Activated CD4-positive, alpha-beta T cell treated with anti-CD3 and anti-CD28 coated beads, Interleukin-2, amount 50 U/mL, for 24 hours (primary cell): ENCODE data around the gene PCNT.

ENCODE experiments used
- DNase-seq, 2 donors: peaks; one replicate each; pipeline ENCODE4 v3.0.0-alpha.2; 2020; ENCODE audit warnings: low read depth in 1 of 2, low spot score in 1 of 2

PCNT gene

DNA sequence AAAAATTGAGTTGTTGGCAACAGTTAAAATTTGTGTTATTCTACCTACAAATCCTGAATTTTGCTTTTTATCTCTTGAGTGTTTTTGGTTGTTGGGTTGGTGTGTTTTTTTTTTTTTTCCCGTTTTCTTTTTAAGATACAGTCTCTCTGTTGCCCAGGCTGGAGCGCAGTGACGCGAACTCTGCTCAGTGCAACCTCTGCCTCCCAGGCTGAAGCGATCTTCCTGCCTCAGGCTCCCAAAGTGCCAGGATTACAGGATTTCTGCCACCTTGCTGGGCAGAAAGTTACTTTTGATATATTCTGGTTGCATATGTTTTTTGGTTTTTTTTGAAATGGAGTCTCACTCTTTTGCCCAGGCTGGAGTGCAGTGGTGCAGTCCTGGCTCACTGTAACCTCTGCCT lies 4.2 kb downstream of the PCNT start:
- no peak for DNase-seq

DNA sequence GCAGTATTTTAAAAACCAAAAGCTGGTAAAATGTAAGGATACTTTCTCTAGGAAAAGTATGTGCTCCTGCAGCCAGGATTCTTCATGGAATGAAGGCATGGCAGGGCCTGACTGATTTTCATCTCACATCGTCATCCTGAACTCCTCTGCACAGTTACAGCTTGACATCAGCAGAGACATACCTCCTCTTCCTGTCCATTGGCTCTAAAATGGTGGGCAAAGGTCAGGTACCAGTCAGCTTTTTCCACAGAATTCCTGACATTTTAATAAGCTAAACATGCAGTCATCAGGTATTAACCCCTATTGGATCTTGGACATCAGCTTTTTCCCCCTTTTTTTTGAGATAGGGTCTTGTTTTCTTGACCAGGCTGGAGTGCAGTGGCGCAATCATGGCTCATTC lies 5.8 kb downstream of the PCNT start:
- DNase-seq, result no peak

DNA sequence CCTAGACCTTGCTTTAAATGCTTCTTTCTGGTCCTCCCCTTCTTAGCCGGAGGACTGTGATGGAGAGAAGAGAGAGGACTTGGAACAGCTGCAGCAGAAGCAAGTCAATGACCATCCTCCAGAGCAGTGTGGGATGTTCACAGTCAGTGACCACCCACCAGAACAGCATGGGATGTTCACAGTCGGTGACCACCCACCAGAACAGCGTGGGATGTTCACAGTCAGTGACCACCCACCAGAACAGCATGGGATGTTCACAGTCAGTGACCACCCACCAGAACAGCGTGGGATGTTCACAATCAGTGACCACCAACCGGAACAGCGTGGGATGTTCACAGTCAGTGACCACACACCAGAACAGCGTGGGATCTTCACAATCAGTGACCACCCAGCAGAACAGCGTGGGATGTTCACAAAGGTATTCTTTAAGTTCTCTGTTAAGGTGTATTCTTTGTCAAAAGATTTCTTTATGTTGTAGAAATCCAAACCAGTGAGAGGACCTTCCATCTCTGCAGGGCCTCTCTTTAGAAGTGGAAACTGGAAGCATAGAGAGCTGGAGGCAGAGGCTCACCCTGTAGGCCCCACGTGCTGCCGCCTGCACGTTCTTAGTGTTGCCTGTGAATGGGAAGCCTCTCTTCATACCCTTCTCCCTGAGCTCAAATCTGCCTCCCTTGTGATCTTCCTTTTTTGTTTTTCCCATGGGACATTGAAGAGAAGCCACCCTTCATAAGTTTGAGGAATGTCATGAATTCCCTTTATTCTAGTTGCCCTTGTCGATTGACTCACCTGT lies 10.6 kb downstream of the PCNT start:
- DNase-seq, result no peak

DNA sequence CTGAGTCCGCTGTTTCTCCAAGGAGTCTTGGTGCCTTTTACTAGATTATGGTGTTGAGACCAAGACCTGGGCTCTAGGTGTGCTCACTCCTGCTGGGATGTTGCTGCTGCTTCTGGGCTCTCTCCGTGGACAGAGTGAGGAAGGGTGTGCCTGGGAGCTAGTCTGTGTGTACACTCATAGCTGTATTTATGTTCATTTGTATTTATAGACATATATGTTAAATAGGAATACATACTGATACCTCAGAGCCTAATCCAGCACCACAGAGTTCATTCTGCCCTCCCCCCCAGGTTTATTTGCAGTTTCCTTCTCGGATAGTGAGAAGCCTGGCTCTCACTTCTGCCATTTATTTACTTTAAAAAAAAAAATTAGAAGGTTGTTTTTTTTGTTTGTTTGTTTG lies 12.6 kb downstream of the PCNT start:
- no peak for DNase-seq

DNA sequence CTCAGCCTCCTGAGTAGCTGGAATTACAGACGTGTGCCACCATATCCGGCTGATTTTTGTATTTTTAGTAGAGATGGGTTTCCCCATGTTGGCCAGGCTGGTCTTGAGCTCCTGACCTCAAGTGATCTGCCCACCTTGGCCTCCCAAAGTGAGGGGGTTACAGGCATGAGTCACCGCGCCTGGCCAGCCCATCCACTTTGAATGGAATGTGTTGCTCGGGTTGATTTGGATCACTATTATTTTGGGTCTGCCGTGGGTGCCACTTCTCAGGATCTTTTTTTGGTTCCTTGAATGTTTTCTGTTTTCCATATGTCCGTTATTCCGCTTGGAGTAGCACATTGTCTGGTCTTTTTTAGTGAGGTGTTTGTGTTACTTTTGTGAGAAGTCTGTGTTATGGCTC lies 17.0 kb downstream of the PCNT start:
- DNase-seq, result no peak

DNA sequence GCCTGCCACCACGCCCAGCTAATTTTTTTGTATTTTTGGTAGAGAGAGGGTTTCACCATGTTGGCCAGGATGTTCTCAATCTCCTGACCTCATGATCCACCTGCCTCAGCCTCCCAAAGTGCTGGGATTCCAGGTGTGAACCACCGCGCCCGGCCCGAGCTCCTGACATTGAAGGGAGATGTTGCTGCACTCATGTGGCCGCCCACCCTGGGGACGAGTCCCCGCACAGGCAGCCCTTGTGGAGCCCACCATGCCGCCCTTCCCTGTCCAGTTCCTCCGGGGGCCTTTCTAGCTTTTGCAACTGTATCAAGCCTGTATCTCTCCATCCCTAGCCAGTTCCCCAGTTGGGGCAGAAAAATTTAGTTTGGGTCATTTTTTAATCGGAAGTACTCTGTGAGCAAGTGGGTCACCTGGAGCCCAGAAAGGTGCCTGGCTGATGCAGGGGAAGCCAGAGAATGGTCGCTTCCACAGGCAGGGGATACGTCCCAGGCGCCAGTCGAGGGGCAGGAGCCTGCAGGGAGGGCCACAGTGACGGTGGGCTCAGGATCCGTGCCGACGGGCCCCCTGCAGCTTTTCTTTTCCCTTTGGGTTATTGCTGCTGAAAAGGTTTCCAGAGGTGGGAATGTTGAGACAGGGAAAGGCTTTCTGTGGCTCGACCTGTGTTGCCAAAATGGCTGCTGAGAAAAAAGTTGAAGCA lies 20.4 kb downstream of the PCNT start:
- no peak for DNase-seq

DNA sequence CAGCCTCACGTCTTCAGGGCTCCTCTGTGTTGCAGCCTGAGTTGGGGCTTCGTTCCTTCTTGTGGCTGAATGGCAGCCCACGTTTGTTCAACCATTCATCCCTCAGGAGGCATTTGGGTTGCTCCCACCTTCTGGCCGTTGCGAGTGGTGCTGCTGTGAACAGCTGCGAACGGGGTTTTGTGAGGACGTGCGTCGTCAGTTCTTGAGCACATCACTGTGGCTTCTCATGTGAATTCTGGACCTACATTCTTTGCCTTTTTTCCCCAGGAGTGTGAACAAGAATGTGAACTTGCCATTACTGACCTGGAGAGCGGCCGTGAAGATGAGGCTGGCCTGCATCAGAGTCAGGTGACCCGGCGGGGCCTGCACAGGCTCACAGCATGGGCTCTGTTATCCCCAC lies 21.9 kb downstream of the PCNT start:
- DNase-seq, result no peak

DNA sequence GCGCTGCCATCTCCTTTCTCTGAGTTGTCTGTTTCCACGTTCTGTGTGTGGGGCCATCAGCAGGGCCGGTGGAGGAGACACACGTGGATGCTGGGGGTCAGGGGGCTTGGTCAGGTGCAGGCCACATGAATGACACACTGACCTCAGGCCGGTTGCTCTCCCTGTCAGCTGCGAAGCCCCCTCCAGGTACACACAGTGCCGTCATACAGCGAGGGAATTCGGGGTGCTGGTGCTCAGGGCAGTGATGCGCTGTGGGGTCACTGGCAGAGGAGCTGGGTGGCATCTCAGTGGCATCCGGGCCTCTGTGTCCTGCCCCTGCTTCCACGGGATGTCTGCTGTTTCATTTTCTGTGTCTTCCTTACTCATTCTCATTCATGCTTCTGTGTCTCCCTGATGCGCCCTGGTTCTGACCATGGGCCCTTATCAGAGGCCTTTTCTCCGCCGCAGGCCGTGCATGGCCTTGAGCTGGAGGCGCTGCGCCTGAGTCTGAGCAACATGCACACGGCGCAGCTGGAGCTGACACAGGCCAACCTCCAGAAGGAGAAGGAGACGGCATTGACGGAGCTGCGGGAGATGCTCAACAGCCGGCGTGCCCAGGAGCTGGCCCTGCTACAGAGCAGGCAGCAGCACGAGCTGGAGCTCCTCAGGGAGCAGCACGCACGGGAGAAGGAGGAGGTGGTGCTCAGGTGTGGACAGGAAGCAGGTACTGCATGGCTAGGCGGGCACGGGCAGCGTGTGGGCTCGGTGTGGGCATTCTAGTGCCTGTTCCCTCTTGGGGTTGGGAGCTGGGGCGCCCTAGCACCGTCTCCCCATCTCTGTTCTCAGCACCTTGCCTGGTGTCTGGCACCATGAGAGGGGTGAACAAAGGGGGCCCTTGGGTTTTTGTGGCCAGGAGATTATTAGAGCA lies 22.6 kb downstream of the PCNT start:
- no peak for DNase-seq

DNA sequence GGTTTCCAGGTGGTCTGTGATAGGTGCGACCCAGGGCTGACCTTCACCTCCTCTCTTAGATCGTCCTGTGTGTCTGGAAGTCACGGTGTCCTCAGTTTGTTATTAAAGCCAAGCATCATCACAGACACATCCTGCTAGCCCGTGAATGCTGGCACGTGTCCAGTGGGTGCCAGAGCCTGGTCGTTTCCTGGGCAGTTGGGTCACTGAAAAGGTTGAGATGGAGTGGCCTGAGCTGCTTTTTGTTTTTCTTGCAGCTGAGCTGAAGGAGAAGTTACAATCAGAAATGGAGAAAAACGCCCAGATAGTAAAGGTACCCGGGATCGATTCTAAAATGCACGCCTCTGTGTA lies 23.2 kb downstream of the PCNT start:
- DNase-seq, result no peak

DNA sequence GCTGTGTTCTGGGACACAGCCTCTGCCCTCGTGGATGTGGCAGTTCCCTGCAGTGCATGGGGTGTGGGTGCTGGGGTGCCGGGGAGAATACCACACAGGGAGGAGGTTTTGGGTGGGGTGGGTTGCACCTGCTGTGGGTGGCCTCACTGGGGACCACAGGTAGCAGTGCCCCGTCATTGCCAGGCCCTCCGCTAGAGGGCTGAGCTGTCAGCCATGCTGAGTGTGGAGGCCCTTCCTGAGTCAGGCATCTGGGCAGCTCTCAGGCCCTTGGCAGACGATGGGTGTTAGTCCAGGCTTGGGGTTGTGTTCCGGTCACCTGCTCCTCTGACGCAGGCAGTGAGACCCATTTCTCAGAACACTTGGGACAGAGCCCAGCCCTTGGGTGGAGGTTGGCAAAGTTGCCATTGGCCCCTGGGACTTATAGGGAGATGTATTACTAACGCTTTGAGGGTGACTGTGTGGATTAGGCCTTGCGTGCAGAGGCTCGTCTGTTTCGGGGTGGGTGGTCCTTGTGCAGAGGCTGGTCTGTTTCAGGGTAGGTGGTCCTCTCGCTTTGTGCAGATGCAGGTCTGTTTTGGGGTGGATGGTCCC lies 23.9 kb downstream of the PCNT start:
- DNase-seq, result no peak

DNA sequence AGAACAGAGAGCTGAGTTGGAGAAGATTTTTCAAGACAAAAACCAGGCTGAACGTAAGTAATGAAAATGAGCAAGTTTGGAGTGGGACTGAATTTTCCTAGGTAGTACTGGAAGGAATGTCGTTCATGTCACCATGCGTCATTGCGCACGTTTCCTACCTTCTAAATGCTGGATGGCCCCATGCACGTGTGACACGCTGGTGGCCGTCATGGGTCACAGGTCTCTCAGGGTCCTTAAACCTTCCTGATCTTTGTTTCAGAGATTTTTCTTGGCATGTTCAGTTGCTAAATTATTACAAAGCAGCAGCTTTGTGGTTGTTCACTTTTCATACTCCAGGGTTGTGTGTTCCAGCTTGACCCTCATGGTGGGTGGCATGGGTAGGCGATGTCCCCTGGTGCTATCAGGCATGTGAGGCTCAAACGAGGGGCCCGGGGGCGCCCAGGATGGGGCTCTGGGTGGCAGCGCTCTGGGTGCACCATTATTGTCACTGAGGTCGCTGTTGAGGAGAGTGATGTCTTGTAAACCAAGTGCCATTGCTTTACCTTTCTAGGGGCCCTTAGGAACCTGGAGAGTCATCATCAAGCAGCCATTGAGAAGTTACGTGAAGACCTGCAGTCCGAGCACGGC lies 25.3 kb downstream of the PCNT start:
- no peak for DNase-seq

DNA sequence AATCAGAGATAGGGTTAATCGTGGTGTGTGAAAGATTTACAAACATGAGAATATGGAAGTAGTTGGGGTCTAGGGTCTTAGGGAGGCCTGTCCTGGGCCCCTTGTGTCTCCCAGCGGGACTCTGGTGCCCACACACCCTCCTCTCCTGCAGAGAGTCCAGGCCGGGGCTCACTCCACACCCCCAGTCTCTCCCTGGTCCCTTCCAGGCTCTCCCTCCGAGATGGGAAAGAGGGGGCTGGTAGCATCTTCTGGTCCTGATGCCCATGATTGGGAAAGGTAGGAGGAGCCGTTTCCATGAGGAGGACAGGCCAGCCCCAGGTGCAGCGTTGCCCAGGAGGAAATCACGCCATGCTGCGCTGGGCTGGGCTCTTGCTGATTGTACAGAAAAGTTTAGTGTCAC lies 26.6 kb downstream of the PCNT start:
- DNase-seq, result no peak

DNA sequence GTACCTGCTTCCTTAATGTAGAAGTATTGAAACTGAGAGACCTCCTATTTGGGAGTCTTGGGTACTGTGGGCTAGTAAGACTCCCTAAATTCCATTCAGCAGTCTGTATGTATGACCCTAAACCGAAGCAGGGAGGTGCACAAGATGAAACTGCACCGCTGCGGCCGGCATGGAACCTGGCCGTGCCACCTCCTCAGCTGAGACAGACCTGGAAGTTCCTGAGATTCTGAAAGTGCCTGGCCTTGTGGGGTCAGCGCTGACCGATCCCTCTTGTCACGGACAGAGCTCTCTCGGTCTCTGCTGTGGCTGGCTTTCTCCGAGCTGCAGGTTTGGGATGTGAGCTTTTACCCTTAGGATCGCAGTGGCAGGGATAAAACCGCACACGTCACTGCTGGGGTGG lies 27.0 kb downstream of the PCNT start:
- no peak for DNase-seq

DNA sequence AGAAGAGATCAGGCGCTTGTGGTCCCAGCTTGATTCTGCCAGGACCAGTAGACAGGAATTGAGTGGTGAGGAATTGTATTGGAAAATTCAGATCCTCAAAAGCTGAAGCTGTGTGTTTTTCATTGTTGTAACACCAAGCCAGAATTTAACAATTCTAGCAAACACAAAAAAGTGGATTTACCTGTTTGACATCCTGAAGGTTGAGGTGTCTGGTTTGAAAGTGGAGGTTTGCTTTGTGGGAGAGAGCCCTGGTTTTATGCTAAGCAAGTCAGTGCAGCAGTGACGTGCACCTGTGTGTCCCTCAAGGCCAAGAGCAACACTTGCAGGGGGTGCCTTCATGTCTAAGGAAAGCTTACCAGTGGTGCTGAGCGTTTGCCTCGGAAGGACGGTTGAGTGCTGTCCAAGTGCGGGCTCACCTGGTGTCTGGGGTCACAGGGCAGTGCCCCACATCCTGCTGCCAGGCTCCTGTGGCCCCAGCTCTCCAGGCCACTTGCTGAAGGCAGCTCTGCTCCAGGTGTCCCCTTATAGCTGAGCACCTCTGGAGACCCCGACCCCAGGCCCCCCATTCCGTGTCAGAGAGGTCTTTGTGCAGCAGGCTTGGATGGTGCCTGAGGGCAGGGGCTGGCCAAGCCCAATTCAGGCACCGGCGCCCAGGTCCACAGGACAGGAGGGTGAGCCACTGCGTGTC lies 27.7 kb downstream of the PCNT start:
- DNase-seq, result no peak

DNA sequence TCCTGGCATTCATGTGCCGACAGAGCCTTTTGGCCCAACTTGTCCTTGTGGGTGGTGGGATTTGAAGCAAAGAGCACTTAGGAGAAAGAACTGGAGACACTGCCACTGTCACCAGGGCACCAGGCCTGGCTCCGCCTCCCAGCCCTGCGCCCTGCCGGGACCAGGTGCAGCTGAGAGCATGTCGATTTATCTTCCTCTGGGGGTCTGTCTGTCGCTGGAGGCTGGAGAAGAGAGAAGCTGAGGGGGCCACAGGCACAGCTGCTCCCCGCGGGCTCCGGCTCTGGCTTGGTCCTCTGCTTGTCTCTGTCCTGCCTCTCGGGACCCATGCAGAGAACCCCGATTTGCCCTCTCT lies 28.2 kb downstream of the PCNT start:
- DNase-seq, result no peak

DNA sequence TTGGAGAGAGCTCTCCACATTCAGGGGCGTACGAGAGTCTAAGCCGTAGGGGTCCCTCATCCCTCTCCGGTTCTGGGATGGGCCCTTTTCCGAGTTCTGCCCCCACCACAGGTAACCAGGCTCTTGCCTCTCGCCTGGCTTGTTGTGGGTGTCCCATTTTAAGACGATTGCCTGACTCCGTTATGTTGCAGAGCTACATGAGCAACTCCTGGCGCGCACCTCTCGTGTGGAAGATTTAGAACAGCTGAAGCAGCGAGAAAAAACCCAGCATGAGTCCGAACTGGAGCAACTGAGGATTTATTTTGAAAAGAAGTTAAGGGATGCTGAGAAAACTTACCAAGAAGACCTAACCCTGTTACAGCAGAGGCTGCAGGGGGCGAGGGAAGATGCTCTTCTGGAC lies 29.0 kb downstream of the PCNT start:
- DNase-seq, result no peak

DNA sequence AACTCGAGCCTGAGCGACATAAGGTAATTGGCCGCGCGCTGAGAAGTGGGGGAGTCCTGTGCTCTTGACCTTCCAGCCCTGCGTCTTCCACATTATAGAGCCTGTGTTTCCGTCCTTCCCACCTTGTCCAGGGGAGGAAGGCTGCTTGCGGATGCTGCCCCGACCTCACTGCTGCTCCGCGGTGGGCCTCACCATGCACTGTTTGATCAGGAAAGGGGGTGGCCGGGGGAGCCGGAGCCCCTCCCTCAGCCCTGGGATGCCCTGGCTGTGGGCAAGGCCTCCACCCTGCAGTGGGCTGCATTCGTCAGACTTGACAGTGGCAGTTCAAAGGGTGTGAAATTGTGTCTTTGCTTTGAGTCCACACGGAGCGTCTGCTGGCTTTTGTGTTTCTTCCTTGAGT lies 30.1 kb downstream of the PCNT start:
- DNase-seq, result no peak

DNA sequence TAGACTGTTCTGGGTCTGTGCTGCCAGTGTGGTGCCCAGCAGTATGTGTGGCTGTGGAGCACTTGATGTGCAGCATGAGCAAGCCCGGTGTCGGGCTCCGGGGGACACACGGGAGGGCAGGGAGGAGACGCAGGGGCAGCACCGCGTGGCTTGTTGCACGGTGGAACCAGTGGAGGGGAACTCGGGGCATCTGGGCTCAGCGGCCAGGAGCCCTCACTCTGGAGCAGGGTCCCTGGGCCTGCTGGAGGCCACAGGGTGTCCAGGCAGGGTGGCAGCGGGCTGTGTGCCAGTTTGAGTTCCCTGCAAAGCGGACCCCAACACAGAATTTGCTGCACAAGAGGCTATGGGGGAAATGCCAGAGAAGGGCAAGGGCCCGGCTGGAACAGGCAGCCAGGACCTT lies 30.6 kb downstream of the PCNT start:
- DNase-seq, result no peak

DNA sequence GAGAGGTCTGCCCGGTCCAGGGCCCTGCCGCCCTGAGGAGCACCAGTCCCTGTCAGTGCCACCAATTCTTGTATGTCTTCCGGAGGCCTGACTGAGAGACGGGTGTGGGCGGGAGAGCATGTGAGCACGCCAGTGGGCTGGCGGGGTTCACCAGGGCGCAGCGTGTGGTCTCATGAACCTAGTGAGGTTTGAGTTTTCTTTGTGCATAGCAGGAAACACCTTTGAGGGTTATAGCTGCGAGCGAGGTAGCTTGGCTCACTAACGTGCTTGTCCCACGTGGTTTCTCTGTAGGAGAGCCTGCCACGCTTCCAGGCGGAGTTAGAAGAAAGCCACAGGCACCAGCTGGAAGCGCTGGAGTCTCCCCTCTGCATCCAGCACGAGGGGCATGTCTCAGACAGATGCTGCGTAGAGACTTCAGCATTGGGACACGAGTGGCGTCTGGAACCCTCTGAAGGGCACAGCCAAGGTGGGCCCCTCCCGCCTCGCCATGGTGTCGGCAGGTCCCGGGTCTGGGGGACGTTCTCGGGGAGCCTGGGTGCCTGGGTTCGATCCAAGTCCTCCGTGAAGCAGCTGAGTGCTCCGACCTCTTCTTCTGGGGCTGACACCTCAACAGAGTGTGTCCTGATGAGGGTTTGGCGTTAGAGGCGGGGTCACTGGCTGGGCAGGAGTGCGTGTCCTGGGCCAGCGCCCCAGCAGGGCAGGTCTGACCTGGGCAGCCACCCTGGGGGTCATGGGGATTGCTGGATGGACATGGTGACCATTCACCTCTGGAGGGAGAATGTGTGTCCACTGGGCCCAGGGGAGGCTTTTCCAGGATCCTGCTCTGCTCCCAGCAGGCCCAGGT lies 31.4 kb downstream of the PCNT start:
- DNase-seq, result no peak

DNA sequence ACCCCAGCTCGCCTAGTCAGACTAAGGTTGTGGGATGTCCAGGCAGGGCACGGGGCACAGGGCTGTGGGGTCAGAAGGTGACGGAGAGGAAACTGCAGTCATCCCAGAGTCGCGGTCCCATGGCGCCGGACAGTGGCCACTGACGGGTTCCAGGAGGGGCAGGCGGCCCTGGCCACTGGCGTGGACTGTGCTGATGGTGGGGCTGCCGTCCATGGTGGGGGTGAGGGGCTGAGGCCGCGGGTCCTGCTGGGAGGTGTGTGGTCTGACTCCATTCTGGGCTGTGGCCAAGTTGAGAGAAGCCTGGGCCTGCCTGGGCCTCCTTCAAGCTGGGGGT lies 32.0 kb downstream of the PCNT start:
- DNase-seq, result no peak
